Stimulated activated CD4-positive, alpha-beta T cell treated with anti-CD3 and anti-CD28 coated beads, Interleukin-15, amount 100 ng/mL, for 1 hour (primary cell): ENCODE data around the gene SELENOM.

ENCODE experiments used
- DNase-seq, 2 donors: peaks; one replicate each; pipeline ENCODE4 v3.0.0-alpha.2; 2020; ENCODE audit warnings: low read depth in 1 of 2, low spot score in 1 of 2

SELENOM gene, protein sequence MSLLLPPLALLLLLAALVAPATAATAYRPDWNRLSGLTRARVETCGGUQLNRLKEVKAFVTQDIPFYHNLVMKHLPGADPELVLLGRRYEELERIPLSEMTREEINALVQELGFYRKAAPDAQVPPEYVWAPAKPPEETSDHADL

DNA sequence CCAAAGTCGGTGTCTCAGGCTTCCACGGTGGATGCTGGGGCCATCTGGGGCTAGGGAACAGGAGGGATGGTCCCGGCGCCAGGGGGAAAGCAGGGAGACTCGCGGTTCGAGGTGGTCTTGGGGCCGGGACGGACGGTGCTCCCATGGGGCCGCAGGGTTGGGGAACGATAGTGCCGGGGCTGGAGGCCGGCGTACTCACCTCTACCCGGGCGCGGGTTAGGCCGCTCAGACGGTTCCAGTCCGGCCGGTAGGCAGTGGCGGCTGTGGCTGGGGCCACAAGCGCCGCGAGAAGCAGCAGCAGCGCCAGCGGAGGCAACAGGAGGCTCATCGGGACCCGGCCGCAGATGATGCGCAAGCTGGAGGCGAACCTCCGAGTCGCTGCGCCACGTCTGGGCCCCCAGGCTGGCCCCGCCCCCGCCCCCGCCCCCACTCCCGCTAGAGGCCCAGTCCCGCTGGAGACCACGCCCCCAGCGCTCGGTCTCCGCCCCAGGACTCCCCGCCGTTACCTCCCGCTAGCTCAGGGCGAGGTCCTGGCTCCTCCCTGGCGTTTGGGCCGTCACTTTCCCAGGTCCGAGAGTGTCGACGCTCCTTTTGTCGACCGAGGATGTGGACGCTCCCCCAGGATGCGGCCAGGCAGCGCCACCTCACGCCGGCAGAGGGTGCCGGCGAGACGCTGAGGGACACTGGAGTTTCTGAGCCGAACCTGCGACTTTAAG lies at the start of gene SELENOM:
Gene SELENOM (minus strand): TSS at position 391 of the 716 bp plus-strand sequence. CDS start 63 bp downstream, at position 328.
- DNase-seq = peak; percentile 69 to 73

DNA sequence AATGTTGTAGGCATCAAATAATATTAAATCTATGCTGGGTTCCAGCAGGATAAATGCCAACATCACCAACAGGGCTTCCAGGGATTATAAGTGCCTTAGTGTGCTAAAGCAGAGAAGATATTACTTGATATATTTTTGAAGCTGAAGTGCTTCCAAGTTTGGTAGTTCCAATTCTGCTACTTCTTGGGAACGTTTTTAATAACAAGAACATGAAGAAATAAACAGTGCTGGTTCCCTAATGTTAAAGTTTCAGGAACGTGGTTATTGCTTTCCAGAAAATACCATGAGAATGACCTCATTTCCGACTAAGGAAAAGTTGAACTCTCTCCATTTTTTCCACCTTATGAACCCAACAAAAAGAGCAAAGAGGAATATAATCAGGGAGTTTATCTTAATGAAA lies 48.1 kb upstream of the SELENOM start:
- DNase-seq = no peak

DNA sequence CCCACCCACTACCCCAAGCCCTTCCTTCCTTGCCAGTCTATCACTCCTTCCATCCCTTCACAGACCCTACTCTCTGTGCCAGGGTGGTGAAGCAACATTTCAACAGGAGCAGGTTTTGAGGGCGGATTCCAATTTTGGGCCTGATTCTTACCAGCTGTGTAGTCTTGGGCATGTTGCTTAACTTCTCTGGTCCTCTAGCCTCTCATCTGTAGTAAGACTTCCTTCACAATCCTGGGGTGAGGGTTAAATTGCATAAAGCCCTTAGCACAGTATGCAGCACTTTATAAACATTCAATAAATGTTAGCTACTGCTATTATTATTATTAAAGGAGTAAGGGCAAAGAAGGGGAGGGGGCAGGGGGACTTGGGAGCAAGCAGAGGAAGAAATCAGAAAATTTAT lies 47.6 kb upstream of the SELENOM start:
- DNase-seq = no peak

DNA sequence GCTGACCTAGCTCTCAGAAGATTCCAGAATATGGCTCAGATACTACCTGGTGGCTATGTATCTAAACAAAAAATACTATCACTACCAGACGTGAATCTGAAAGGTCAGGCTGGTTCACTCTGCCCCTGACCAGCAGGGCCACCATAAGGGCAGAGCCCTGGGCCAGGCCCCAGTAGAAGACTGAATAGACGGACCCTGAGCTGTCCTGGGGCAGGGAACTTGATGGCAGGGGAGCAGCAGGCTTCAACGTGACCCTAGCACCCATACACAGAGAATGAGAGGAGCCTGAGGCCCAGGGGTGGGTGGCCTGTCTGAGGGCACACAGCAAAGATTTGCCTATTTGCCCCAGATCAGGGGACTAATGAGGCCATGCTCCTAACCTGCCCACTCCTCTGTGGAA lies 46.0 kb upstream of the SELENOM start:
- DNase-seq = no peak

DNA sequence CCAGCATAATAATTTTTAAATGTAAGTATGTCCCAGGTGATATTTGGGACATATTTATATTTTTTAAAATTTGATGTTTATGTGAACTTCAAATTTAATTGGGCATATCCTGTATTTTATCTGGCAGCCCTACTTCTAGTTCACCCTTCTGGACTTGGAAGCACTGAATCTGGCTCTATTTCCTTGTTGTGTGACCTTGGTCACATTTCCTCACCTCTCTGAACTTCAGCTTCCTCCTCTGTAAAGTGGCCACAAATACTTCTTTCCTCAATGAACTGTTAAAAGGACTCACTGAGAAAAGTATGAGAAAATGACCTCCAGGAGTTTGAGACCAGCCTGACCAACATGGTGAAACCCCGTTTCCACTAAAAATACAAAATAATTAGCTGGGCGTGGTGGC lies 44.5 kb upstream of the SELENOM start:
- DNase-seq = no peak

DNA sequence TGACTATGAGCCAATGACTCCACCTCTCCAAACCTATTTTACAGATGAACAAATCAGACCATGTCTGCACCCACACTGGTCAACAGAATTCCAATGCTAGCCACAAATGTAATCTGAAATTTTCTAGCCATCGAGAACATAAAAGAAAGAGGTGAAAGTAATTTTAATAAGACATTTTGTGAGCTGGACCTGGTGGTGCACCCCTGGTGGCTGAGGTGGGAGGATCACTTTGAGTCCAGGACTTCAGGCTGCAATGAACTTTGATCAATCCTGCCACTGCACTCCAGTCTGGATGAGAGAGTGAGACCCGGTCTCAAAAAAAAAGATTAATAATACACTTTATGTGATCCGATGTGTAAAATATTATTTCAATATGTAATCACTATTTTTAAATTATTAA lies 43.2 kb upstream of the SELENOM start:
- DNase-seq = no peak

DNA sequence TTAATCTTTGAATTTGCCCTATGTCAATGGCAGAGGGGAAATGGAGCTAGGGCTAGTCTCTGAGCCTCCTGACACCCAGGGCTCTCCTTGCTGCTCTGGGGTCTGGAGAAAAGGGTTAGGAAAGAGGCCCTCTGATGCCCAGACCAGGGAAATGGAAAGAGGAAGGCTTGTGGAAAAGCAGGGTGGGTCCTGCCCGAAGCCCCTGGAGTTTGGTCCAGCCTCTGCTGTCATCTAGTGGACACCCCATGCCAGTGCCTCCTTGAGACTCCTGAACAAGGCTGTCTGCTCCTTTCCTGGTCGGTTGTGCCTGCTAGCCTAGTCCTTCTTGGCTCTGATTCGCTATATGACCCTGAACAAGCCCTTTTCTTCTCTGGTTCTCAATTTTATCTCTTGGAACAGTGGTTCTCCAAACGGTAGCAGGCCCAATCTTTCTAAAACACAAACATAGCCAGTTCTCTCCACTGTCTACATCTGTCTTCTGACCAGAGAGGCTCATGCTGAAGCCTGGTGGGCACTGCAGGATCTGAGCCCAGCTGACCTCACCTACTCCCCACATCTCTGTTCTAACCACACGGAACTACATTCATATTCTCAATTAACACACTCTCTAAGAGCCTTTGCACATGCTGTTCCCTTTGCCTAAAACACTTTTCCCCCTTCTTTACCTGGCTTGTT lies 41.7 kb upstream of the SELENOM start:
- no peak for DNase-seq

DNA sequence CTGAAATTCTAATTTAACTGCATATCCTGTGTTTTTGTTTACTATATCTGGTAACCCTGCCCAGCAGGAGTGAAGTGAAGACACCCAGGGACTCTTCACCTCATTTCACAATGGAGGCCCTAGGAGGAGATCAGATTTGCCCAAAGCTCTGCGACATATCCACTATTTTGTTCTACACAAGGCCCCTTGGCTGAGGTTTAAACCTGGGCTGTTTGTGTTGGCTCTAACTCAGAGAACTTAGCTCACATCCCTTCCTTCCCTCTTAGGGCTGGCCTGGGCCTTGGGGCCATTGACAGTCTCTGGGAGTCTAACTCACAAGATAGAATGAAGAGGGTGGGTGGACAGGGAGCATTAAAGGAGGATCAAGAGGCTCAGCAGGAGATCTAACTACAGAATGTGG lies 41.1 kb upstream of the SELENOM start:
- no peak for DNase-seq

DNA sequence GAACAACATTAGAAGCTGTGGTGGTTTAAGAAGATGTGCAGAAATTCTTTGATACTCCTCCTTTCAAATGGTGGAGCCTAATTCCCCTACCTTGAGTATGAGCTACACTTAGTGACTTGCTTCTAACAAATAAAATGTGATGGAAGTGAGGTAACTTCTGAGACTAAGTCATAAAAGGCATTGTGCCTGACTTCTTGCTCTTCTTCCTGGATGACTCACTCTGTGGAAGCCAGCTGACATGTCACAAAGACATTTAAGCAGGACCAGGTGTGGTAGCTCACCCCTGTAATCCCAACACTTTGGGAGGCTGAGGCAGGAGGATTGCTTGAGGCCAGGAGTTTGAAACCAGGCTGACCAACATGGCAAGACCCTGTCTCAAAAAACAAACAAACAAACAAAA lies 36.9 kb upstream of the SELENOM start:
- DNase-seq = no peak

DNA sequence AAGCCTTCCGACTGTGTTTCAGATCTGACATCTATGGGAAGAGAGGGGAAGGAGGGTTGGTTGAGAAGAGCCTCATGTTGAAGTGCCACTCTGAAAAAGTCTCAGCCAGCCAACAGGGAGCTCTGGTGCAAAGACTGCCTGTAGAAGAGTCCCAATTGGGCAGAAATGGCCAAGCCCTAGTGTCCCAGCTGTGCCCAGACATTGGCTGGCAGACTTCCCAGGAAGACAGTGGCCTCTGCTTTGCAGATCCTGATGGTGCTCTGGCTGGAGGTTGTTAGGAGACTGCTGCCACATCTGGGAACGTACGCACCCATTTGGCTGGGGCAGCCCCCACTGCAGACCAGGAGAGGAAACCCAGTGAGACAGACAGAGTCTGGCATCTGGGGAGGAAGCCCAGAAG lies 36.2 kb upstream of the SELENOM start:
- DNase-seq = no peak

DNA sequence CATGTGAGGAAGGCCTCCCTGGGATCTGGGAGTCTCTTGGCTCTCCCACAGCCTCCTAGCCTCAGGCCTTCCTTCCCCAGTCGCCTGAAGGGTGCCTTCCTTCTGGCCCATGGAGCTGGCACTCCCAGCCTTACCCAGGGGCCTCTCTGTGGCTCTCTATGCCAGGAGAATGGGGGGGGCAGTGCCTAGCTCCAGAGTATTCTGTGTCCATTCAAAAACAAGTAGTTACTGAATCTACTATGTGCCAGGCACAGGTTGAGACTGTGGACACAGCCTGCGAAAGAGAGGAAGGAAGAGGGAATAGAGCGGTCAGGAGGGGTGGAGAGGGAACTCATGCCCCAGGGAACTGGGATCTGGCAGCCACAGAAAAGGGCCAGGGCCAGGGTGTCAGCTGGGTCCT lies 35.7 kb upstream of the SELENOM start:
- no peak for DNase-seq

DNA sequence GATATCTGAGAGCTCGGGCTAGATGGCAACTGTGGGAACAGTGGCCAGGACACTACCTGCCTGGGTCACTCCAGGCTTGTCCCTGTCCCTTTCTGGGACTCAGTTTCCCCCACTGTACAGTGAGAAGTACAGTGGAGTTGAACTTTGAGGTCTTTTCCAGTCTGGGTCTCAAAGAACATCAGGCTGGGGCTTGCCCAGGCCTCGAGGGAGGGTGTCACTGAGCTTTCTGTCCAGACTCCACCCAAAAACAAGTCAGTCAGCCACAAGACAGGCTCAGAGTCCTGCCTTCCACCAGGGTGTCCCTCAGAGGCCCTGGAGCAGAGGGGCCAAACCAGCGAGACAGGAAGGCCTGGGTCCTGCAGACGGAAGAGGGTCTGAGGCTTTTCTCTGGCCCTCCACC lies 34.9 kb upstream of the SELENOM start:
- DNase-seq = no peak

DNA sequence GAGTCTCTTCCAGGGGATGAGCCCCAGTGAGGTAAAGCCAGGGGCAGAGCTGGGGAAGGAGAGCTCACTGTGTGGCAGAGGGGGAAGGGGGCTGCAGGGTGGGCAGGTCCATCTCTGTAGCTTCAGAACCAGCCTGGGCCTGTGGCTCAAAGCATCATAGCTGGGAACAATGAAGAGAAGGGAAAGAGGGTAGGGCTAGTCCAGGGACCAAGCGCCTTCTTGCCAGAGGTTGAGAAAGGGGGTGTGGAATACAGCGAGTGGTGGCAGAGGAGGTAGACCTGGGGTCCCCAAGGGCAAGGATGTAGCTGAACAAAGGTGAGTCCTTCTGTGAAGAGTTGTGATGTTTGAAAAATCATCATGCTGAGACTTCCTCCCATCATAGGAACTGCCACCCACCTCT lies 34.2 kb upstream of the SELENOM start:
- DNase-seq = no peak

DNA sequence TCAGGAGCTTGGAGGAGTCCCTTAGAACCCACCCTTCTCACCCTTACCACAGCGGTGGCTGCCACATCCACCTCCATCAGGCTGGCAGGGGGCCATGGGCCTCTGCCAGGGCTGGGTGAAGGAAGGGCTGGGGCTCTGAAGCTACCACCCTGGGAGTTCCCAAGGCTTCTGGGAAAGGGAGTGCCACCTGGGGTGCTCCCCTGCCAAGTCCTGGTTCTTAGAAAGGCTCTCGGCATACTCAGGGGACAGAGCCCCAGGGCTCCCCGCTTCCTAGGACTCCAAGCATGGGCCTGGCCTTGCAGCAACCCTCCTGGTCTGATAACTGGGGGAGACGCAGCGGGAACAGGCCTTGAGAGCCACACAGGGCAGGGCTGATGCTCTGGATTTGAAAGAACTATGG lies 33.4 kb upstream of the SELENOM start:
- no peak for DNase-seq

DNA sequence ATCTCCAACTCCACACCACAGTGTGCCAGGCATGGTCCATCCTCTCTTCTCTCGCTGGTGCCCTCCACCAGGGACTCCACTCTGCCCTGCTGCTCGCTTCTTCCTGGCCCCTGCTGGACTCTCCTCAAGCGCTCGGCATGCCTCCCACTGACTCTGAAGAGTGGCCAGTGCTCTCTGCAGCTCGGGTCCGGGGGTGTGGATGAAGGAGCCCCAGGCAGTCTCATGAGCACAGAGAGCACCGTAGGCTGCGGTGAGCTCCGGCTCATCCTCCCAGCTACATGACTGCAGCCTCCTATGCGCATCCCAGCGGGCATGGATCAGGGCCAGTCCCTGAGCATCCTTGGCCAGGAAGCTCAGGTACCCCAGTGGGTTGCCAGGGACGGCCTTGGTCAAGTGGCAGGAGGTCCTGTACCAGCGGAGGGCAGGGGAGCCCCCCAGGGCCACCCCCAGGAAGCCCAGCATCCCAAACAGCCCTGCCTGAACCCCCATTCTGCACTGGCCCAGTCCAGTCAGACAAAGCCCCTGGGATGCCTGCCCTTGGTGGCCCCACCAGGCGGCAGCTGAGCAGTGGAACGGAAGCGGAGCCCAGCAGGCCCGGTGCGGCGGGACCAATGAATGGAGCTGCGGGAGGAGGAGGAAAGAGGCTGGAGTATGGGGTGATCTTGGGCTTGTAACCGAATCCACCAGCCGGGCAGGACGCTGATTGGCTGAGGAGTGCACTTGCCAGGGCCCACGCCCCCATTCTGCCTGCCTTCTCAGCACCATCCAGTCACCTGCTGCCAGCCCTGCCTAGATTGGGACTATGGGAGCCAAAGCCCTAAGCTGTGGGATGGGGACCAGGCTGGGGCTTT lies 32.7 kb upstream of the SELENOM start, which contains the start of gene PLA2G3:
Gene PLA2G3 (minus strand): TSS at position 643 of the 851 bp plus-strand sequence. CDS start 154 bp downstream, at position 489.
- no peak for DNase-seq

DNA sequence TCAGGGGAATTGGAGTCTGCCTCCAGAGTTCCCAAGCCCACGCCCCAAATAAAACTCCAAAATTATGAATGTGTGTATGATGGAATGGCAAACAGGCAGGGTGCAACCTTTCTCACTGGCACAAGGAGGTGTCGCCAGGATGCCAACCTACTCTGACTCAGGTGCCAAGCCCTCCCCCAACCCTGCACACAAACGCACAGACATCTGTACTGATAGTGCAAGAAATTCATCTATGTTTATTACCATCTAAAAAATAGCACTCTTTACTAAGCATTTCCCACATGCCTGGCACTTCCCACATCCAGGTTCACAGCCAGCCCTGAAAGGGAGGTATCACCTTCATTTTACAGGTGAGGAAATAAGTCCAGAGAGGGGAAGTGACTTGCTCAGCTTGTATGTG lies 31.7 kb upstream of the SELENOM start:
- DNase-seq = no peak

DNA sequence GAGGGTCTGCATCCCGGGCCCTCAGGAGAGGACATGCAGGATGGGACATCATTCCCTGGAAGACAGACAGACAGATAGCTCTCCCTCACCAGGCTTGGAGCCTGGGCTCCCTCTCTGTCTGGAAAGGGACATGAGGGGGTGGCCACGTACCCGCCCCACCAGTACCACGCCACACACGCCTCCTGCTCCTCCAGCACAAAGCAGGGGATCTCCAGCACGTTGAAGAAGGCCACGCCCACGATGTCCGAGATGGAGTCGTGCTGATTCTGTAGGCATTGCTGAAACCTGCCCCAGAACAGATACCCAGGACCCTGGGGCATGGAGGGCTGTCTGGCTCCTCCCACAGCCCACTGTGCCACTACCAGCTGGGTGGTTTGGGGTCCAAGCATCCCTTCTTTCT lies 30.8 kb upstream of the SELENOM start:
- no peak for DNase-seq

DNA sequence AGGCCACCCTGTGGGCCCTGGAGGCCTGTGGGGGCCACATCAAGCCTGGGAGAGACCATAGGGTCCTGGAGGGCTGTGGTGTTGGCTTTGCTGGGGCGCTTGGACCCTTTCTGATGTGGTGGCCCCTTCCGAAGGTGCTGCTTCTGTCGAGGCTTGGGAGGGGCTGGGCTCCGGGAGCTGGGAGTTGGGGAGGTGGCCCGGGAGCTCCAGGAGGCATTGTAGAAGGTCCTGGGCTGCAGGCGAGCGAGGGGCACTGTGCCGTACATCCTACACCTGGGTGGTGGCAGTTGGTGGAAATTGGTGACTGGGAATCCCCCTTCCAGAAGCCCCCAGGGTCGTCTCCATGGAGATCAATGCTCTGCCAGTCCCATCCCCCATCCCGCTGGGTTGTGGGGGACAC lies 30.4 kb upstream of the SELENOM start:
- no peak for DNase-seq

DNA sequence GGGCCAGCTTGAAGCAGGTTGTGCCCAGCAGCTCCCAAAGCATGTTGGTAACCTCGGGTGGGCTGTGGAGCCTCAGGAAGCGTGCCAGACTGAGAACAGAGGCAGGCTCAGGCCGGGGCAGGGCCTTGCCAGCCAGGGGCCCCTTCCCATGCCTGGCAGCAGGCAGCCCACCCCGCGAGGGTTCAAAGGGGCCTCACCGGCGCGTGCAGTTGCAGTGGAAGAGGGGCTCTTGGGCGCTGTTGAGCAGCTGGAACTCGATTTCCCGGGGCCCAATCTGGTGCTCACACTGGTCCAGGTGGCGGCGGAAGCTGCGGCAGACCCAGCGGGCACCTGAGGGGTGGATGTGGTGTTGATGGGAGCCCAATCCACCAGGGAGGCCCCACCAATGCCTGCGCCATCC lies 29.3 kb upstream of the SELENOM start:
- DNase-seq = no peak

DNA sequence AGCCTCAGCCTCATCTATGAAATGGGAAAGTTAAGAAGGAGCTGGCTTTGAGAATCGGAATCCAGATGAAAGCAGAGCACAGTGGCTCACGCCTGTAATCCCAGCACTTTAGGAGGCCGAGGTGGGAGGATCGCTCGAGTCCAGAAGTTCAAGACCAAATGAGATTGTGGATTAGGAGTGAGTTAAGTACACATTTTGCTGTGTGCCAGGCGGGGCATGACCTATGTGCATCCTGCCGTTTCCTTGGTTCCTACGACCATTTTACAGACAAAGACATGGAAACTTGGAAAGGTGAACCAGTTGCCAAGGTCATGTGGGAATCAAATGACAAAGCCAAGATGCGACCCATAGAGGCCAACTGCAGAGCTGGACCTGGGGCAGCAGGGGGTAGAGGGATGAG lies 28.8 kb upstream of the SELENOM start:
- DNase-seq = no peak

DNA sequence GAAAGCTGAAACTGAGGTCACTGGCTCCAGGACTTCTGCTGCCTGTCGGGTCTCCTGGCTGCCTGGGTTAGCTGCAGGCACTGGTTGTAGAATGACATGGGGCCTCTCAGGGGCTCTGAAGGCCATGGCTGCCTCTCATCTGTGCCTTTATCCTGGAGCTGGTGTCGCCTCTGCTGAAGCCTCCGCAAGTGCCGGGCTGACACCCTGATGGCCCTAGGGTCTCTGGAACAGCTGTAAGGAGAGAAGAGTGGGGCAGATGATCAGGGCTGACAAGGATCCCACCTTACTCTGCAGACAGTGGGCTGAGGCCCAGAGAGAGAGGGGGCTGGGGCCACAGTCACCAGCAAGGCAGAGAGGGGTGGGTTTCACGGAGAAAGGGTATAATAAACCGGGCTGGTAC lies 28.3 kb upstream of the SELENOM start:
- no peak for DNase-seq

DNA sequence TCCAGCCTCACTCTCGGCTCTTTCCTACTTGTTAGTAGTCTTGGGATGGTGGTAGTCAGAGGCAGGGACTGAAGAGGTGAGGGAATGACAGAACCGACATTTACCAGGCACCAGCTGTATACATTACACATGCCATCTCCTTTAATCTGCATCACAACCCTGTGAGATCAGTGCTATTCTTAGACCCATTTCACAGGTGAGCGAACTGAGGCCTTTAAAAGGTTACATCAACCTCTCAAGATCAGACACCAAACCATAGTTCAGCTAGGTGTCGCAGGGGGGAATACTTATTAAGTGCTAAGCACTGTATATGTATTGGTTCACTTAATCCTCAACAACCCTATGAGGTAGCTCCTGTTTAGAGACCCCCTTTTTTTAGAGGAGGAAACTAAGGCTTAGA lies 27.3 kb upstream of the SELENOM start:
- DNase-seq = no peak
